B cell (primary cell): ENCODE data around the gene ZFP64. TPM values are rescaled to one million over a fixed set of nuclear protein-coding genes. Genes with fewer than 3 reads are reported as not detected.

Source experiments
- ATAC-seq: fragments of 200-7000 bp; cut with Tn5 transposase; one replicate; pipeline ENCODE4 v1.10.0; 2021; ENCODE audit warnings: low read depth, mild to moderate bottlenecking, moderate number of reproducible peaks, moderate library complexity
- CTCF ChIA-PET: fragments of 350-600 bp; sonication (Branson Sonifier 250); formaldehyde crosslinking; loops from one replicate; lab custom pipeline; 2021; ENCODE audit warnings: antibody characterized with exemption, inconsistent platforms; lab: Charles Lee
- POLR2A ChIA-PET: fragments of 350-600 bp; sonication (Branson Sonifier 250); formaldehyde crosslinking; loops from one replicate; lab custom pipeline; 2021; ENCODE audit warnings: antibody characterized with exemption; lab: Charles Lee
- DNase-seq: peaks from one replicate; pipeline ENCODE4 v3.0.0; 2013
- H2AFZ ChIP-seq: 2 replicates; pipeline ENCODE4 v1.6.1; 2012; ENCODE audit warnings: mild to moderate bottlenecking, low read depth, low read length; ENCODE audit not compliant: insufficient read depth, poor library complexity, severe bottlenecking
- H3K27ac ChIP-seq, 2 donors: 1 replicate in 1 of 2; 2 replicates in 1 of 2; pipeline ENCODE4 v1.5.1; 2012 to 2013; ENCODE audit warnings: low read length in 2 of 2, mild to moderate bottlenecking in 2 of 2, moderate library complexity in 1 of 2
- H3K27me3 ChIP-seq, 4 experiments: fragments of 200-600 bp in 1 of 4; sonication (generic) in 1 of 4; replicated peaks in 1 of 4; 1 replicate in 2 of 4; 2 replicates in 2 of 4; pipeline versions ENCODE4 v1.6.1 to v1.7.0; 2013 to 2016; ENCODE audit warnings: low read length in 3 of 4, mild to moderate bottlenecking in 2 of 4, mixed read lengths in 1 of 4, moderate library complexity in 1 of 4; ENCODE audit not compliant: insufficient read depth in 4 of 4, control insufficient read depth in 3 of 4; ENCODE audit errors: control extremely low read depth in 1 of 4
- H3K36me3 ChIP-seq, 2 experiments: replicated peaks in 1 of 2; 1 replicate in 1 of 2; 2 replicates in 1 of 2; pipeline versions ENCODE4 v1.6.1 to v1.7.1; 2013; ENCODE audit warnings: low read length in 1 of 2; ENCODE audit not compliant: insufficient read depth in 2 of 2, control insufficient read depth in 1 of 2; ENCODE audit errors: control extremely low read depth in 1 of 2, extremely low read depth in 1 of 2
- H3K4me1 ChIP-seq, 2 donors: fragments of 200-600 bp in 1 of 2; sonication (generic) in 1 of 2; 1 replicate in 1 of 2; 2 replicates in 1 of 2; pipeline versions ENCODE4 v1.5.1 to v1.6.1; 2013 to 2017; ENCODE audit warnings: low read length in 2 of 2; ENCODE audit not compliant: control insufficient read depth in 2 of 2, insufficient read depth in 2 of 2
- H3K4me2 ChIP-seq: replicated peaks from 2 replicates; pipeline ENCODE3; 2012; ENCODE audit warnings: mild to moderate bottlenecking, low read depth, low read length; ENCODE audit not compliant: poor library complexity, severe bottlenecking
- H3K4me3 ChIP-seq, 5 experiments: fragments of 200-600 bp in 1 of 5; sonication (generic) in 1 of 5; 1 replicate in 3 of 5; 2 replicates in 2 of 5; pipeline versions ENCODE4 v1.5.1 to v1.7.0; 2011 to 2016; ENCODE audit warnings: low read length in 4 of 5, mild to moderate bottlenecking in 4 of 5, low read depth in 2 of 5, control low read depth in 1 of 5, moderate library complexity in 1 of 5; ENCODE audit not compliant: insufficient read depth in 1 of 5; ENCODE audit errors: control extremely low read depth in 1 of 5, extremely low read depth in 1 of 5
- H3K79me2 ChIP-seq: fragments of 200-600 bp; sonication (generic); one replicate; pipeline ENCODE4 v1.6.0; 2016; ENCODE audit warnings: low read length; ENCODE audit not compliant: control insufficient read depth, insufficient read depth
- H3K9ac ChIP-seq: fragments of 200-600 bp; sonication (generic); 2 replicates; pipeline ENCODE4 v1.6.1; 2017; ENCODE audit warnings: mild to moderate bottlenecking, low read length, moderate library complexity
- H3K9me3 ChIP-seq, 3 donors: one replicate each; pipeline versions ENCODE4 v1.6.1 to v1.7.1; 2013; ENCODE audit warnings: low read length in 2 of 3; ENCODE audit not compliant: control insufficient read depth in 2 of 3, insufficient read depth in 1 of 3; ENCODE audit errors: control extremely low read depth in 1 of 3
- H4K20me1 ChIP-seq: 2 replicates; pipeline ENCODE4 v1.6.0; 2012; ENCODE audit warnings: mild to moderate bottlenecking, low read length; ENCODE audit not compliant: insufficient read depth, control insufficient read depth, poor library complexity, severe bottlenecking
- H3K27ac Mint-ChIP-seq: one replicate; pipeline ENCODE4 v1.8.0; 2021; ENCODE audit warnings: mixed read lengths
- H3K27me3 Mint-ChIP-seq: one replicate; pipeline ENCODE4 v1.8.0; 2021; ENCODE audit warnings: mixed read lengths
- H3K4me1 Mint-ChIP-seq: one replicate; pipeline ENCODE4 v1.8.0; 2021; ENCODE audit warnings: mixed read lengths
- H3K4me3 Mint-ChIP-seq: one replicate; pipeline ENCODE4 v1.8.0; 2021; ENCODE audit warnings: mixed read lengths
- H3K9me3 Mint-ChIP-seq: one replicate; pipeline ENCODE4 v1.8.0; 2022; ENCODE audit warnings: mixed read lengths; ENCODE audit not compliant: insufficient read depth
- CTCF ChIP-seq: fragments of 200-600 bp; IDR thresholded peaks from one replicate; pipeline ENCODE4 v1.8.0; 2022; ENCODE audit warnings: antibody characterized with exemption, mild to moderate bottlenecking
- EZH2 ChIP-seq: IDR thresholded peaks from 2 replicates; pipeline ENCODE4 v1.6.1; 2012; ENCODE audit warnings: borderline replicate concordance, low read depth, mild to moderate bottlenecking, moderate library complexity, low read length; ENCODE audit not compliant: insufficient read depth, poor library complexity, severe bottlenecking
- WGBS: methylation state at CpG from one replicate; pipeline ENCODE4 v1.1.5; 2013; ENCODE audit warnings: missing lambda C conversion rate; ENCODE audit not compliant: insufficient coverage; 5-methylcytosine and 5-hydroxymethylcytosine counted together
- intact Hi-C: fragments of 100-400 bp; cut with micrococcal nuclease; formaldehyde crosslinking; loops from one replicate; pipeline ENCODE4 v1.10.0; 2022
- polyA plus RNA-seq: library from polyadenylated mRNA; depleted of rRNA; stranded (reverse); fragments of >200 nt; gene quantifications from 2 replicates; pipeline ENCODE4 v1.2.3, GENCODE V29; 2012
- total RNA-seq, 2 donors: library from RNA; stranded (reverse); fragments of 120-200 nt in 1 of 2; gene quantifications; 1 replicate in 1 of 2; 2 replicates in 1 of 2; pipeline versions ENCODE4 v1.2.3 to v1.2.4, GENCODE V29; 2013 to 2022

Gene ZFP64
- total and polyA plus RNA-seq, 2 donors (not counting 1 experiment from before 2014, with no cell fraction given): 14.2 to 15.1 TPM

- H3K27ac Mint-ChIP-seq: no peak overlapping the region
- Histone ChIP-seq H2AFZ (no peak overlapping the region), H3K4me3 (no peak overlapping the region), H3K79me2 (no peaks in the 10 kb centered on the region), H3K36me3 (no peaks in the 10 kb centered on the region), H3K27me3 (peaks cover 0 to 40% (median 20%) of the 10 kb centered on the region in 4 experiments), H3K9ac (no peak overlapping the region), H3K9me3 (peaks cover 0 to 18% (median 0%) of the 10 kb centered on the region in 3 donors), H3K27ac (no peak overlapping the region), H4K20me1 (no peaks in the 10 kb centered on the region), H3K4me1 (peaks cover 28 to 31% of the 10 kb centered on the region in 2 donors), H3K4me2 (no peak overlapping the region)
- no peak for TF ChIP-seq EZH2
- TF ChIP-seq CTCF: no peak
- ATAC-seq (no peak), DNase-seq (no peak)
- peaks cover 25% of the 10 kb centered on the region for H3K27me3 Mint-ChIP-seq
- POLR2A ChIA-PET: no interaction called here
- H3K9me3 Mint-ChIP-seq: no peaks in the 10 kb centered on the region
- CTCF ChIA-PET: no interaction called here
- H3K4me3 Mint-ChIP-seq: peak overlapping the region; percentile 36
- intact Hi-C loops: no loop called here
- peaks cover 32% of the 10 kb centered on the region for H3K4me1 Mint-ChIP-seq
- 100% methylated on average over 1 of the region's 4 CpGs for WGBS
These were observed 89.0 kb downstream of the ZFP64 start for GRCh38 chr20:52102559-52102958.

- peaks cover 0 to 40% (median 20%) of the 10 kb centered on the region in 4 experiments for H3K27me3 ChIP-seq
- no peak overlapping the region for H3K4me3 ChIP-seq
- H3K79me2 ChIP-seq: no peaks in the 10 kb centered on the region
- H3K4me2 ChIP-seq: no peak overlapping the region
- ATAC-seq: no peak
- POLR2A ChIA-PET: no interaction called here
- H3K27ac Mint-ChIP-seq: no peak overlapping the region
- H3K27ac ChIP-seq: no peak overlapping the region
- intact Hi-C loops: no loop called here
- TF ChIP-seq CTCF (no peak), EZH2 (no peak)
- peaks cover 23% of the 10 kb centered on the region for H3K27me3 Mint-ChIP-seq
- peaks cover 28 to 31% of the 10 kb centered on the region in 2 donors for H3K4me1 ChIP-seq
- 100% methylated on average over 2 of the region's 4 CpGs for WGBS
- H4K20me1 ChIP-seq: no peaks in the 10 kb centered on the region
- H3K9me3 Mint-ChIP-seq: no peaks in the 10 kb centered on the region
- peaks cover 0 to under 1% of the 10 kb centered on the region in 2 experiments for H3K36me3 ChIP-seq
- no peak overlapping the region for H3K9ac ChIP-seq
- peaks cover 0 to 18% (median 0%) of the 10 kb centered on the region in 3 donors for H3K9me3 ChIP-seq
- no peak overlapping the region for H3K4me3 Mint-ChIP-seq
- H2AFZ ChIP-seq: no peak overlapping the region
- CTCF ChIA-PET: no interaction called here
- no peak for DNase-seq
- H3K4me1 Mint-ChIP-seq: peaks cover 32% of the 10 kb centered on the region
These were observed 89.5 kb downstream of the ZFP64 start for GRCh38 chr20:52102126-52102525.
